ENCODE results near the gene EP400.

The EP400 gene

GRCh38 chr12:132074216-132074615 is 124.5 kb downstream of the EP400 start:
- Histone ChIP-seq H3K27me3 (ENCODE audit: control insufficient read depth in 3 of 3, insufficient read depth in 3 of 3, low read depth in 1 of 3, low read length in 3 of 3) (no peaks in the 10 kb centered on the region), H2BK5ac (ENCODE audit: low read length) (no peak overlapping the region), H3K9ac (ENCODE audit: low read depth, low read length, poor library complexity) (no peak overlapping the region), H3K4ac (ENCODE audit: low read length) (no peak overlapping the region), H2AK5ac (ENCODE audit: low read depth, low read length) (no peak overlapping the region), H2AFZ (ENCODE audit: low read length) (no peak overlapping the region), H3K36me3 (replicated peaks in 1 of 2; ENCODE audit: control insufficient read depth in 2 of 2, insufficient read depth in 2 of 2, low read length in 2 of 2) (peaks cover 41 to 98% of the 10 kb centered on the region in 2 donors), H3K14ac (ENCODE audit: low read length) (no peak overlapping the region), H4K91ac (ENCODE audit: low read depth, low read length, poor library complexity) (no peak overlapping the region), H2BK12ac (ENCODE audit: low read length) (no peak overlapping the region), H3K27ac (replicated peaks; ENCODE audit: low read length) (no peak overlapping the region), H3K9me3 (replicated peaks in 1 of 2; ENCODE audit: control insufficient read depth in 2 of 2, insufficient read depth in 1 of 2, low read depth in 1 of 2, low read length in 2 of 2) (no peaks in the 10 kb centered on the region), H3K4me2 (ENCODE audit: insufficient read depth, low read length, poor library complexity, severe bottlenecking) (no peak overlapping the region), H2BK15ac (ENCODE audit: low read length) (no peak overlapping the region), H3K23ac (ENCODE audit: low read depth, low read length, poor library complexity) (no peak overlapping the region), H2BK120ac (ENCODE audit: low read depth, low read length) (no peak overlapping the region), H3K4me3 (ENCODE audit: low read length in 2 of 2) (no peak overlapping the region), H3K79me1 (ENCODE audit: low read depth, low read length) (no peaks in the 10 kb centered on the region), H4K8ac (ENCODE audit: low read depth, low read length) (no peak overlapping the region), H3K4me1 (ENCODE audit: control insufficient read depth in 2 of 2, insufficient read depth in 1 of 2, low read depth in 1 of 2, low read length in 2 of 2) (no peaks in the 10 kb centered on the region), H3K18ac (ENCODE audit: low read length) (no peak overlapping the region)
- WGBS, 2 donors (ENCODE audit: extremely low coverage in 2 of 2, insufficient read length in 2 of 2, insufficient replicate concordance in 1 of 2) = no CpG with 5 or more reads among the region's 14 CpGs
- DNase-seq (ENCODE audit: low spot score) = no peak

GRCh38 chr12:132075026-132075713 is 125.4 kb downstream of the EP400 start:
- WGBS, 2 donors (ENCODE audit: extremely low coverage in 2 of 2, insufficient read length in 2 of 2, insufficient replicate concordance in 1 of 2) = no CpG with 5 or more reads among the region's 15 CpGs

DNA sequence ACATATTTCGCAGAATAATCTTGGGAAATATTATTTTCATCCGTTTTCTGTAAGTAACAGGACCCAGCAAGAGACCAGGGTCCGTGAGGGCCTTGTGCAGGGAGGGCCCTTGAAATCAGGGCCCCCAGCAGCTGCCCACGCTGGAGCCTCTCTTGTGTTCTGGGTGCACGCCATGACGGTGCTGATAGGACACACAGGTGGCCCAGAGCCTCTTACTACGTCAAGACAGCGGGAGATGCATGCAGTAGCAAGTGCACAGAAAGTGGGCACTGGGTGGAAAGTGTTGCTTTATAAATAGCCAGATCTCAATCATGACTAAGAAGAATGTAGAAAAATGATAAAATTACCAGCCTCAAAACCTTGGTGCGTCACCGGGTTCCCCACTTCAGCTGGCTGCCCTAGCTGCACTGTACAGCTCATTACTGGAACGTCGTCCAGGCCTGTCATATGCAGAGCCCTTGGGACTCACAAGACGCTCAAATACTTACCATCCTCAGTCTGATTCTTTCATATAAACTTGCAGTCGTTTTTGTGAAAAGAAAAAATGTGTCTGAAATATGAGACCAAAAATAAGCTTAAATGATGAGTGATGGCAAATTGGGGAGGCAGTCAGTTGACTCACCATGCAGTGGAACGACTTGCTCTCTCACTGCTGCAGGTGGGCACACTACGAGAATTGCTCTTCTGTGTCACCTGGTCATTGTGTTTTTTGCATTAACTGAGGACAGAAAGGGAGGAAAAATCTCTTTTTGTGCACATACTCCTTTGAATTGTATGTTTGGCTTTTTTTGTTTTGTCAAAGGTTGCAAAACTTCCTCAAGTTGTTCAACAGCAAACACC is 126.2 kb downstream of the EP400 start:
- H3K27ac ChIP-seq (replicated peaks; ENCODE audit: low read length) = no peak overlapping the region
- H3K14ac ChIP-seq (ENCODE audit: low read length) = no peak overlapping the region
- WGBS, 2 donors (ENCODE audit: extremely low coverage in 2 of 2, insufficient read length in 2 of 2, insufficient replicate concordance in 1 of 2) = no CpG with 5 or more reads among the region's 16 CpGs
- H3K4ac ChIP-seq (ENCODE audit: low read length) = no peak overlapping the region
- no peak overlapping the region for H3K23ac ChIP-seq (ENCODE audit: low read depth, low read length, poor library complexity)
- no peak overlapping the region for H4K8ac ChIP-seq (ENCODE audit: low read depth, low read length)
- H2BK15ac ChIP-seq (ENCODE audit: low read length) = no peak overlapping the region
- no peaks in the 10 kb centered on the region for H3K9me3 ChIP-seq (replicated peaks in 1 of 2; ENCODE audit: control insufficient read depth in 2 of 2, insufficient read depth in 1 of 2, low read depth in 1 of 2, low read length in 2 of 2)
- H3K18ac ChIP-seq (ENCODE audit: low read length) = no peak overlapping the region
- DNase-seq (ENCODE audit: low spot score) = no peak
- H3K36me3 ChIP-seq (replicated peaks in 1 of 2; ENCODE audit: control insufficient read depth in 2 of 2, insufficient read depth in 2 of 2, low read length in 2 of 2) = peaks cover 39 to 98% of the 10 kb centered on the region in 2 donors
- no peak overlapping the region for H3K9ac ChIP-seq (ENCODE audit: low read depth, low read length, poor library complexity)
- no peak overlapping the region for H3K4me3 ChIP-seq (ENCODE audit: low read length in 2 of 2)
- H3K4me2 ChIP-seq (ENCODE audit: insufficient read depth, low read length, poor library complexity, severe bottlenecking) = no peak overlapping the region
- no peaks in the 10 kb centered on the region for H3K79me1 ChIP-seq (ENCODE audit: low read depth, low read length)
- no peaks in the 10 kb centered on the region for H3K27me3 ChIP-seq (ENCODE audit: control insufficient read depth in 3 of 3, insufficient read depth in 3 of 3, low read depth in 1 of 3, low read length in 3 of 3)
- no peak overlapping the region for H2BK120ac ChIP-seq (ENCODE audit: low read depth, low read length)
- H2AK5ac ChIP-seq (ENCODE audit: low read depth, low read length) = no peak overlapping the region
- no peak overlapping the region for H4K91ac ChIP-seq (ENCODE audit: low read depth, low read length, poor library complexity)
- no peaks in the 10 kb centered on the region for H3K4me1 ChIP-seq (ENCODE audit: control insufficient read depth in 2 of 2, insufficient read depth in 1 of 2, low read depth in 1 of 2, low read length in 2 of 2)
- H2AFZ ChIP-seq (ENCODE audit: low read length) = no peak overlapping the region
- no peak overlapping the region for H2BK5ac ChIP-seq (ENCODE audit: low read length)
- H2BK12ac ChIP-seq (ENCODE audit: low read length) = no peak overlapping the region

More at GRCh38 chr12:132075026-132075713, 125.4 kb downstream of the EP400 start:
- H2BK12ac ChIP-seq (ENCODE audit: low read length) = no peak overlapping the region
- no peak overlapping the region for H3K9ac ChIP-seq (ENCODE audit: low read depth, low read length, poor library complexity)
- H4K91ac ChIP-seq (ENCODE audit: low read depth, low read length, poor library complexity) = no peak overlapping the region
- no peak overlapping the region for H3K4me3 ChIP-seq (ENCODE audit: low read length in 2 of 2)
- peaks cover 41 to 98% of the 10 kb centered on the region in 2 donors for H3K36me3 ChIP-seq (replicated peaks in 1 of 2; ENCODE audit: control insufficient read depth in 2 of 2, insufficient read depth in 2 of 2, low read length in 2 of 2)
- H3K27ac ChIP-seq (replicated peaks; ENCODE audit: low read length) = no peak overlapping the region
- no peaks in the 10 kb centered on the region for H3K9me3 ChIP-seq (replicated peaks in 1 of 2; ENCODE audit: control insufficient read depth in 2 of 2, insufficient read depth in 1 of 2, low read depth in 1 of 2, low read length in 2 of 2)
- H2AK5ac ChIP-seq (ENCODE audit: low read depth, low read length) = no peak overlapping the region
- H3K4me2 ChIP-seq (ENCODE audit: insufficient read depth, low read length, poor library complexity, severe bottlenecking) = no peak overlapping the region
- H3K18ac ChIP-seq (ENCODE audit: low read length) = no peak overlapping the region
- no peak overlapping the region for H4K8ac ChIP-seq (ENCODE audit: low read depth, low read length)
- no peak overlapping the region for H3K4ac ChIP-seq (ENCODE audit: low read length)
- H2BK15ac ChIP-seq (ENCODE audit: low read length) = no peak overlapping the region
- no peak overlapping the region for H2BK5ac ChIP-seq (ENCODE audit: low read length)
- no peak overlapping the region for H2BK120ac ChIP-seq (ENCODE audit: low read depth, low read length)
- H3K27me3 ChIP-seq (ENCODE audit: control insufficient read depth in 3 of 3, insufficient read depth in 3 of 3, low read depth in 1 of 3, low read length in 3 of 3) = no peaks in the 10 kb centered on the region
- DNase-seq (ENCODE audit: low spot score) = no peak
- H3K23ac ChIP-seq (ENCODE audit: low read depth, low read length, poor library complexity) = no peak overlapping the region
- no peaks in the 10 kb centered on the region for H3K4me1 ChIP-seq (ENCODE audit: control insufficient read depth in 2 of 2, insufficient read depth in 1 of 2, low read depth in 1 of 2, low read length in 2 of 2)
- H3K79me1 ChIP-seq (ENCODE audit: low read depth, low read length) = no peaks in the 10 kb centered on the region
- H3K14ac ChIP-seq (ENCODE audit: low read length) = no peak overlapping the region
- no peak overlapping the region for H2AFZ ChIP-seq (ENCODE audit: low read length)

DNA sequence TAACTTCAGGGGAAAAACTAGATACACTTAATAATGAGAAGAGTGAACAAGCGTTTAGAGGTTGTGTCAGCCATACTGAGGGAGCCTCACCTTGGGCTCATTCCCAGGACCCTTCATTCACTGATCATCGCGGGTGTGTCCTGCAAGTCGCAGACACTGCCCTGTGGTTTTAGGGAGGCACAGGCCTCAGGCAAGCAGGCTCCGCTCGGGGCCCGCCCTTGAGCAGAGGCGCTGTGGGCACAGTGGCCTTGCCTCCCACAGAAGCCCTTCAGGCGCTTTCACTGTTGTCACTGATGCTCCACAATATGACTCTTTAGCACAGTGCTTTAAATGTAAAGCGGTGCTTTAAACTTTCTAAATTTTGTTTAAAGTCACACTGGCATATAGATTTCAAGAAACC is 127.0 kb downstream of the EP400 start:
- no peak overlapping the region for H3K4me3 ChIP-seq (ENCODE audit: low read length in 2 of 2)
- no peaks in the 10 kb centered on the region for H3K79me1 ChIP-seq (ENCODE audit: low read depth, low read length)
- H2BK5ac ChIP-seq (ENCODE audit: low read length) = no peak overlapping the region
- no peaks in the 10 kb centered on the region for H3K27me3 ChIP-seq (ENCODE audit: control insufficient read depth in 3 of 3, insufficient read depth in 3 of 3, low read depth in 1 of 3, low read length in 3 of 3)
- H3K9ac ChIP-seq (ENCODE audit: low read depth, low read length, poor library complexity) = no peak overlapping the region
- no peak overlapping the region for H2AFZ ChIP-seq (ENCODE audit: low read length)
- H3K23ac ChIP-seq (ENCODE audit: low read depth, low read length, poor library complexity) = no peak overlapping the region
- H2BK12ac ChIP-seq (ENCODE audit: low read length) = no peak overlapping the region
- no peak overlapping the region for H4K91ac ChIP-seq (ENCODE audit: low read depth, low read length, poor library complexity)
- WGBS, 2 donors (ENCODE audit: extremely low coverage in 2 of 2, insufficient read length in 2 of 2, insufficient replicate concordance in 1 of 2) = no CpG with 5 or more reads among the region's 10 CpGs
- no peak for DNase-seq (ENCODE audit: low spot score)
- no peak overlapping the region for H3K18ac ChIP-seq (ENCODE audit: low read length)
- no peak overlapping the region for H2BK120ac ChIP-seq (ENCODE audit: low read depth, low read length)
- H2AK5ac ChIP-seq (ENCODE audit: low read depth, low read length) = no peak overlapping the region
- no peaks in the 10 kb centered on the region for H3K9me3 ChIP-seq (replicated peaks in 1 of 2; ENCODE audit: control insufficient read depth in 2 of 2, insufficient read depth in 1 of 2, low read depth in 1 of 2, low read length in 2 of 2)
- no peak overlapping the region for H2BK15ac ChIP-seq (ENCODE audit: low read length)
- no peak overlapping the region for H3K27ac ChIP-seq (replicated peaks; ENCODE audit: low read length)
- H3K14ac ChIP-seq (ENCODE audit: low read length) = no peak overlapping the region
- no peaks in the 10 kb centered on the region for H3K4me1 ChIP-seq (ENCODE audit: control insufficient read depth in 2 of 2, insufficient read depth in 1 of 2, low read depth in 1 of 2, low read length in 2 of 2)
- peaks cover 35 to 90% of the 10 kb centered on the region in 2 donors for H3K36me3 ChIP-seq (replicated peaks in 1 of 2; ENCODE audit: control insufficient read depth in 2 of 2, insufficient read depth in 2 of 2, low read length in 2 of 2)
- no peak overlapping the region for H4K8ac ChIP-seq (ENCODE audit: low read depth, low read length)
- H3K4me2 ChIP-seq (ENCODE audit: insufficient read depth, low read length, poor library complexity, severe bottlenecking) = no peak overlapping the region
- no peak overlapping the region for H3K4ac ChIP-seq (ENCODE audit: low read length)
